ENCODE measurements around the gene TSHZ1. TPM values are rescaled to one million over a fixed set of nuclear protein-coding genes. Genes with fewer than 3 reads are reported as not detected.

The TSHZ1 gene
- total RNA-seq, 1 experiment from 2014 or later: 9.7 TPM

DNA sequence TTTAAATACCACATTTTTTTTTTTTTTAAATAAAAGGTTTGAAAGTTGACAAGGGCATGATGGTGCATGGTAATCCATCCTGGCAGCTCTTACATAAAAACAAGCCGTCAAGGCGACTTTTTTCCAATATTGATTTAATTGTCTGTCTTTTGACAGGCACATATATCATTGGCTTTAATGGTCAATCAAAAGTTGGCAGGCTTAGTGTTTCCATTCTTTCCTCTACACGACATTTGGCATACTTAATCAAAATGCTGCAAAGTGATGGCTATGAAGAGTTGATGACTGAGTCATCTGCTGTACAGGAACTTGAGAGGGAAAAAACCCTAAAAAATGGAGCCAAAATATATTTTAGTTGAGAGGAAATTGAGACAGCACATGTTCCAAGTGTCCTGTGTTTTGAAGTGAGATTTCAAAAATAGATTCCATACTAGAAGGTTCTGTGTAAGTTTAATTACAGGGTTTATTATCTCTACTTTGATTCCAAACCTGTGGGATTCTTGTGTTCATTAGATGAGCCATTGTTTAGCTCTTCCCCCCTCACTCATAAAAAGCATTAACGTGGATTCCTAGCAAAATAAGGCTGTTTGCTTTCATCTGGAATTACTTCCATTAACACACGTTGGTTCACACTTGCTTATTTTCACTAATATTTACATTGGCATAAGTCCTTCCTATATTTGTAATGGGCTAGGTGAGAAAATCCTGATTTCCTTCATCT lies 3.2 kb downstream of the TSHZ1 start:
- Mint-ChIP-seq H3K9me3 (ENCODE audit: unreplicated experiment) (no peaks in the 10 kb centered on the region), H3K4me3 (ENCODE audit: unreplicated experiment) (peak overlapping the region; percentile 9), H3K27ac (ENCODE audit: low read depth, unreplicated experiment) (no peak overlapping the region), H3K36me3 (ENCODE audit: insufficient read depth, unreplicated experiment) (peaks cover 6% of the 10 kb centered on the region), H3K4me1 (ENCODE audit: insufficient read depth, unreplicated experiment) (peaks cover 28% of the 10 kb centered on the region), H3K27me3 (ENCODE audit: insufficient read depth, unreplicated experiment) (no peaks in the 10 kb centered on the region)
- CTCF ChIA-PET: interaction anchor here (0.5 to 1.3 kb wide), 5 partner anchors 8 to 1087 kb away, joined by 3 read pairs; no protein-coding TSS in a partner anchor
- TF ChIP-seq, protein P1, sequence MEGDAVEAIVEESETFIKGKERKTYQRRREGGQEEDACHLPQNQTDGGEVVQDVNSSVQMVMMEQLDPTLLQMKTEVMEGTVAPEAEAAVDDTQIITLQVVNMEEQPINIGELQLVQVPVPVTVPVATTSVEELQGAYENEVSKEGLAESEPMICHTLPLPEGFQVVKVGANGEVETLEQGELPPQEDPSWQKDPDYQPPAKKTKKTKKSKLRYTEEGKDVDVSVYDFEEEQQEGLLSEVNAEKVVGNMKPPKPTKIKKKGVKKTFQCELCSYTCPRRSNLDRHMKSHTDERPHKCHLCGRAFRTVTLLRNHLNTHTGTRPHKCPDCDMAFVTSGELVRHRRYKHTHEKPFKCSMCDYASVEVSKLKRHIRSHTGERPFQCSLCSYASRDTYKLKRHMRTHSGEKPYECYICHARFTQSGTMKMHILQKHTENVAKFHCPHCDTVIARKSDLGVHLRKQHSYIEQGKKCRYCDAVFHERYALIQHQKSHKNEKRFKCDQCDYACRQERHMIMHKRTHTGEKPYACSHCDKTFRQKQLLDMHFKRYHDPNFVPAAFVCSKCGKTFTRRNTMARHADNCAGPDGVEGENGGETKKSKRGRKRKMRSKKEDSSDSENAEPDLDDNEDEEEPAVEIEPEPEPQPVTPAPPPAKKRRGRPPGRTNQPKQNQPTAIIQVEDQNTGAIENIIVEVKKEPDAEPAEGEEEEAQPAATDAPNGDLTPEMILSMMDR (IDR thresholded peaks at IDR 0.05; ENCODE audit: unreplicated experiment): no peak
- POLR2A ChIA-PET: interaction anchor here (0.6 to 1.9 kb wide), 9 partner anchors 24 to 1351 kb away, joined by 3 to 11 read pairs (median 6); no protein-coding TSS in a partner anchor
- no TSS peak for BruUV-seq (replicated peaks)
- DNase-seq (ENCODE audit: unreplicated experiment): peak; percentile 50
- intact Hi-C loops (cut with micrococcal nuclease): loop anchor here (5.0 to 10.0 kb wide), 5 partner anchors 34 to 1139 kb away; no protein-coding TSS in a partner anchor

DNA sequence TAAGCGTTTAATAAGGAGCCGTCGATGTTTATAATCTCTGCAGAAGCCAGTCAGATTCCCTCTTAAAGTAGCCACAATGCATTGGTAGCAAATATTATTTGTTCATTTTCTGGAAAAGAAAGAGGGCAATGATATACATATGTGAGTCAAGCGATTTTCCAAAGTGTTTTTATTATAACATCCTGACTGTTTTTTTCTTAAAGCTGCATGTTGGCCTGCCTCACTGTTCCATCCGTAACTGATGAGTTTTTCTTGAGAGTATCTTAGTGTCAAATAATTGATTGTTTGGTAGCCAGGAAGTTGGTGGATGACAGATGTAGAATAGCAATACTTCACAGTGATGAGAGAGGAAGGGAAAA lies 3.7 kb downstream of the TSHZ1 start:
- no peaks in the 10 kb centered on the region for H3K27me3 Mint-ChIP-seq (ENCODE audit: insufficient read depth, unreplicated experiment)
- ChIA-PET POLR2A (interaction anchor here (0.7 to 1.9 kb wide), 3 partner anchors 25 to 456 kb away, joined by 3 to 6 read pairs (median 3); no protein-coding TSS in a partner anchor), CTCF (interaction anchor here (0.5 to 1.3 kb wide), 3 partner anchors 173 to 1086 kb away, joined by 3 read pairs; no protein-coding TSS in a partner anchor)
- no peak overlapping the region for H3K4me3 Mint-ChIP-seq (ENCODE audit: unreplicated experiment)
- no peak overlapping the region for H3K27ac Mint-ChIP-seq (ENCODE audit: low read depth, unreplicated experiment)
- BruUV-seq (replicated peaks): no TSS peak
- H3K36me3 Mint-ChIP-seq (ENCODE audit: insufficient read depth, unreplicated experiment): peaks cover 6% of the 10 kb centered on the region
- TF ChIP-seq, protein P1 (IDR thresholded peaks at IDR 0.05; ENCODE audit: unreplicated experiment): no peak
- DNase-seq (ENCODE audit: unreplicated experiment): no peak
- H3K4me1 Mint-ChIP-seq (ENCODE audit: insufficient read depth, unreplicated experiment): peaks cover 28% of the 10 kb centered on the region
- intact Hi-C loops (cut with micrococcal nuclease): loop anchor here (5.0 to 10.0 kb wide), 5 partner anchors 33 to 1138 kb away; no protein-coding TSS in a partner anchor
- no peaks in the 10 kb centered on the region for H3K9me3 Mint-ChIP-seq (ENCODE audit: unreplicated experiment)

DNA sequence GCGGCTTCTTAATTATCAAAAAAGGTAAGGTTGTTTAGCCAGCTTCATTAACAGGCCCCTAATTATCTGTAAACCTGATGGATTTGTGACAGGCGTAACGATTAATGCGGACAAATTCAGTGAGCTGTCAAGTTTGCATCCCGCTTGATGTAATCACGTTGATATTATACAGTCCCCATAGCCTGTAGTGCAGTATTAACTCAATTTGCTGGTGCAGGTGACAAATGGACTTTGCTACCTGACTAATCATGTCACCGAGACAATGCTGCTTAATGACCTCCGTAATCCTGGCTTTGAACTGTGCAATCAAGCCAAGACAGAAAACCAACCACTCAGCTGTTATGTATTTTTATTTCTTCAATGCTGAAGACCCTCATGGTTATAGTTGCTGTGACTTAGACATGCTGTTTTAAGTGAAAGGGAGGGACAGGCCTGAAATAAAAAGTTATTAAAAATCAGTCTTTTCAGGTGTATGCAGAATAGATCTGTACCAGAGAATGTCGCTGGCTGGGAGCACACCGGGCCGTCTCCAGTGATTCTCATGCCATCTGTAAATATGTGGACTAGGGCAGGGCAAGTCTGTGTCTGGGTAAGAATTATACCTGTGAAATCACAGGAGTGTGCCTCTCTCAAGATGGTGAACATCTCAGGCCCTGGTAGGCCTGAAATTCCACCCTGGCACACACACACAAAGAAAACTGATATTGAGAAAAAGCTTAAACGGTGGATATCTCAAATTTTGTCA lies 4.3 kb downstream of the TSHZ1 start:
- ChIA-PET CTCF (interaction anchor here (0.5 to 1.6 kb wide), 7 partner anchors 10 to 1086 kb away, joined by 3 to 5 read pairs (median 3); no protein-coding TSS in a partner anchor), POLR2A (interaction anchor here (0.5 to 1.7 kb wide), 3 partner anchors 33 to 146 kb away, joined by 3 to 6 read pairs (median 4); no protein-coding TSS in a partner anchor)
- H3K9me3 Mint-ChIP-seq (ENCODE audit: unreplicated experiment): no peaks in the 10 kb centered on the region
- no TSS peak for BruUV-seq (replicated peaks)
- no peaks in the 10 kb centered on the region for H3K27me3 Mint-ChIP-seq (ENCODE audit: insufficient read depth, unreplicated experiment)
- H3K4me3 Mint-ChIP-seq (ENCODE audit: unreplicated experiment): no peak overlapping the region
- peaks cover 28% of the 10 kb centered on the region for H3K4me1 Mint-ChIP-seq (ENCODE audit: insufficient read depth, unreplicated experiment)
- intact Hi-C loops (cut with micrococcal nuclease): loop anchor here (5.0 to 10.0 kb wide), 5 partner anchors 32 to 1137 kb away; no protein-coding TSS in a partner anchor
- no peak overlapping the region for H3K27ac Mint-ChIP-seq (ENCODE audit: low read depth, unreplicated experiment)
- TF ChIP-seq, protein P1 (IDR thresholded peaks at IDR 0.05; ENCODE audit: unreplicated experiment): no peak
- DNase-seq (ENCODE audit: unreplicated experiment): no peak
- peaks cover 6% of the 10 kb centered on the region for H3K36me3 Mint-ChIP-seq (ENCODE audit: insufficient read depth, unreplicated experiment)
